HG03378 (cell line): ENCODE data around the gene AMER1.
"Not testable (repeated sequence)": the region's sequence is repeated elsewhere in the genome, so short reads cannot be mapped to it uniquely, and the experiment has no call there.

Source experiments
- ATAC-seq: cut with Tn5 transposase; IDR thresholded peaks from one replicate; pipeline ENCODE4 v1.9.1; 2021; ENCODE audit warnings: mild to moderate bottlenecking, moderate library complexity; ENCODE audit not compliant: unreplicated experiment

Gene AMER1

DNA sequence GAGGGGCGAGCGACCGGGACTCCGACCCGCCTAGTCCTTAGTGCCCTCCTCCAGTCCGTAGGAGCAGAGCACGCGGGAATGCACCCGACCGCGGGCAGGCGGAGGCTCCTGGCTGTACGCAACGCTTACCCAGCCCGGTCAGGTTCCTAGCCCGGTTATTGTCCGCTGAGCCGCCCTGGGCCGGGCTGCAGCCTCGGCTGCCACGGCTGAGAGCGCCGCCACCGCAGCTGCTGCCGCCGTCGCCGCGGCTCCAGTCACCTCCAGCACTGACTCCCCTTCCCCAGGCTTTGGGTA is at the start of gene AMER1:
Gene AMER1, minus strand, starts transcription at position 268 of the 294 bp plus-strand sequence. CDS start 12,422 bp downstream, outside the sequence.
- ATAC-seq, result peak; percentile 34

DNA sequence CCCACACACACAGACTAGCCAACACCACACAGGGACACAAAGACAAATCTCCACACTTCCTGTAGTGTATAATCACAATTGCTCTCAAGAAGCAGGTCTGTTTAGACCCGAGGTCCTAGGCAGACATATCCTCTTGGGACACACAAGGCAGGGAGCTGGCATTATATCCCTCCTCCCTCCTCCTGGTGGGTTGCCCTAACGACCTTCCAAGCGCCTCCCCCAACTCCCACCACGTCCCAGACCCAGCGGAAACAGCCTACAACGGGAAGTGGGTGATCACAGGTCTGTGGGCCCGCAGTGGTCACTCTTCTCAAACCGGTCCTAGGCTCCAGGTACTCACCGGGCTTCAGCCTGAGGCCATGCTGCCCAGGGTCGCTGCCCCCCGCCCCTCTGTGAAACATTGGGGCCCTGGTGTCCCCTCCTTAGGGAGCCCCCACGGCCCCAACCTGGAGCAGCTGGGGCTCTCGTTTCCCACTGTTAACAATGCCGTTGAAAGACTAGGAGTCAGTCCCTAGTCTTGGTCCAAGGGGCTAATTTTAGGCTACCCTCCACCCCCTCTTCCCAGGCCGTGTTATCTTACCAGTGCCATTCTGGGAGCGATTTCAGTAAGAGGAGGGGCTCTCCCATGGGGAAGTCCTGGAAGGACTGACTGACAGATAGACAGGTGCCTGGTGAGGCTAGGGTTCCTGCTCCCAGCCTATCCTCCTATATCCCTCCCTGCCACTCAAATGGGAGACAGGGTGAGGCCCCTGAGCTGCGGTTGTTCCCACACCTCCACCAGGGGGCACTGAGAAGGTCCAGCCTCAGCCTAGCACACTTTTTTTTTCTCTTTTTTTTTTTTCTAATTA is 24.8 kb upstream of the AMER1 start, which contains the start of gene ASB12:
Gene ASB12, minus strand, starts transcription at position 485 of the 848 bp plus-strand sequence. CDS start 4,957 bp downstream, outside the sequence.
- ATAC-seq, result no peak

DNA sequence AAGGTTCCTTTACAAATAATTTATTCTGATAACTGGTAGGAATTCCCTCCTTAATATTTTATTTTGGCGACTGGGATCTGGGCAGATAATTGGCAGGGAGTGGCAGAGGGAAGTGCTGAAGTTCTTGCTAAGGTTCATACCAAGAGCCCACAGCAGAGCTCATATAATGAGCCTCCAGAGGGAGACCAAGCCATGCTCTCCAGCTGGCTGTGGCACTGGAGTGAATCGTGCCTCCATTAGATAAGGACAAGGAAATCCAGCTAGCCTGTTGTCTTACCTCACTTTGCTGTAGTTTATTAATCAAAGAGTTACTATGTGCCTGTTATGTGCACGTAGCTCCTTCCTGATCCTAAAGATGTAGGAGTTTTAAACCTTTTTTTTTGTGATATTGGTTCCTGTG is 23.6 kb upstream of the AMER1 start:
- no peak for ATAC-seq

DNA sequence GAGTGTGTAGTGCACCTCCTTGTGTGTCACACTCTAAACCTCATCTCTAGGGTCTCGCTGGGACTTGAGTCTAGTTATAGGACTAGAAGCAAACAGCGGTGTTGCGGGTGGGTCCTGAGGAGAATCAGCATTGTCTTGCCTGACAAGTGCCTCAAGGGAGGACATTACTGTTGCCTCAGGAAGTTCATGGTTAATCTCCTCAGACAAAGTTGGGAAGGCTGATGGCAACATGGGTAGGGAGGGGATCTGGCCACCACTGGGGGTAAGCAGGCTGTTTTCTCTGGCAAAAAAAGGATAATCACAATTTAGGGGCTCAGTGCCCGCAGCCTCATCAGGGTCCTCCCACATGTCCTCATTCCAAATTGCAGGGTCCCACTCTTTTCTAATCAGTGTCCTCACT is 12.5 kb upstream of the AMER1 start:
- ATAC-seq, result no peak

DNA sequence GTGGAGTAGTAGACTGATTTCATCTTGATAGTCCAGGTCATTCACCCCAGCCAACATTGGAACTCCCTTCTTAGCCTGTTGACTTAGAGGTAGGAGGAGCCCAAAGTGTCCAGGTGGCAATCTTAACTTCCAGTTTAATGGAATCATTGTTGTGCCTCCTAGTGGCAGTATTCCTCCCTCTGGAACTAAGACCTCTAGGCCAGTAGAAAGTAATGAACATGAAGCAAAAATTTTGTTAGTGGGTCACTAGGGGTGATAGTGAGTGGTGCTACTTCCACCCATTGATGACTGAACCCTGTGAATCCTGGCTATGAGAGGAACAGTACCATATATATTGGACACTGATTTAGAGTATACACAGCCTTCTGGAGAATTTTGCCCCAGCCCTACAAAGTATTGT is 8.5 kb upstream of the AMER1 start:
- ATAC-seq, result not testable (repeated sequence)

DNA sequence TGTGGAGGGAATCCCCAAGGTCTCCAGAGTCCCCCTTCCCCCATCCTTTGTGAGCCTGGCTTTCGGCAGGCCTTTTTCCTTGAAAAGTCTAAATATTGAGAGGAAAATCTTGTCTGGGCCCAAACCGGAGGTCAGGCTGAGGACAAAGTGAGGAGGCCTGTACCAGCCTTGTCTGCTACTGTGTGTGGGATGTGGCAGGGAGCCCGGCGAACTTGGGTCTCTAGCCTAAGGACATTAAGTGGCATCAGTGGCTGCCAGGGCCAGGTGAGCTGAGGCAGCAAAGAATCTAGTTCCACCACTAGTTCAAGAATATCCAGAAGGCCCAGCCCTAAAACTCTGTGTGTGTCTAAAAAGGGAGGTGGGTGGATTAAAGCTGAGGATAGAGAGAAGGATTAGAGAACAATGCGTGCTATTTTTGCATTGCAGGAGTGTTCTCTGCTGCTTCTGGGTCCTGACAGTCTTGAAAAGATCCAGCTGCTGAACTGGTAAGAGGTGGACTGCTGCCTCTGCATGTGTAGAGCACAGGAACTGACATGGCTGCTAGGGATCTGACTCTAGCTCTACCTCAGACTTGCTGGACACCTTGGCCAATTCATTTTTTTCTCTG is 1.2 kb upstream of the AMER1 start:
- no peak for ATAC-seq

DNA sequence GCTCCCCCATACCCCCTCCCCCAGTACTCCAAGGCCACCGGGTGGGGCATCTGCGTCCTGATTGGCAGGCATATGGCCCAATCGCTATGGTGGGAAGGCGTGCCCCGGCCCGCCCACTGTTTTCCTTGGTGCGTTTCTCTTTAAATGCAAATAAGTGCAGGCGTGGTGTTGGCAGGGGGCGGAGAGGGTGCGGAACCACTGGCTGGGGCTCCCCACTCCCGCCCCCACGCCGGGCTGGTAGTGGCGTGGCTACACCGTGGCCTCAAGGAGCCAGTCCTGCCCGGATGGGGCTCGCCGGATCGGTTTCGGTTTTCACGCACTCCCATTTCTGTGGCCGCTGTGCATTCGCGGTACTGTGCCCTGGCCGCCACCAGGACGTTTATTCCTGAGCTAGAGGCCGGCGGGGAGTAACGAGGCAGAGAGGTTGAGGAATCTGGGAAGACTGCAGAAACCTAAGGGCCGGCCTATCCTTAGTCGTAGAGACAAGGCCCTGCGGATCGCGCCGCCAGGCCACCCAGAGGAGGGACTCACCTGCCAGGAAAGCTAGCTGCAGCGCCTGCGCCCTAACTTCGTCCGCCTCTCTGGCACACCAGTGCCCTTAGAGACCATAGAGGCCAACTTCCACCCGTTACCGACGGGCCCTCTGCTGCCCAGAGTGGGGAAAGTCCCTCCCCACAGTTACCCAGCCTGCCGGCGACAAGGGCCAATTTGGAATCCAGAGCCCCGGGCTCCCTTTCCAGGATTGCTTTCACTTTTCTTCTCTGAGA is 410 bp upstream of the AMER1 start:
- peak; percentile 91 for ATAC-seq

DNA sequence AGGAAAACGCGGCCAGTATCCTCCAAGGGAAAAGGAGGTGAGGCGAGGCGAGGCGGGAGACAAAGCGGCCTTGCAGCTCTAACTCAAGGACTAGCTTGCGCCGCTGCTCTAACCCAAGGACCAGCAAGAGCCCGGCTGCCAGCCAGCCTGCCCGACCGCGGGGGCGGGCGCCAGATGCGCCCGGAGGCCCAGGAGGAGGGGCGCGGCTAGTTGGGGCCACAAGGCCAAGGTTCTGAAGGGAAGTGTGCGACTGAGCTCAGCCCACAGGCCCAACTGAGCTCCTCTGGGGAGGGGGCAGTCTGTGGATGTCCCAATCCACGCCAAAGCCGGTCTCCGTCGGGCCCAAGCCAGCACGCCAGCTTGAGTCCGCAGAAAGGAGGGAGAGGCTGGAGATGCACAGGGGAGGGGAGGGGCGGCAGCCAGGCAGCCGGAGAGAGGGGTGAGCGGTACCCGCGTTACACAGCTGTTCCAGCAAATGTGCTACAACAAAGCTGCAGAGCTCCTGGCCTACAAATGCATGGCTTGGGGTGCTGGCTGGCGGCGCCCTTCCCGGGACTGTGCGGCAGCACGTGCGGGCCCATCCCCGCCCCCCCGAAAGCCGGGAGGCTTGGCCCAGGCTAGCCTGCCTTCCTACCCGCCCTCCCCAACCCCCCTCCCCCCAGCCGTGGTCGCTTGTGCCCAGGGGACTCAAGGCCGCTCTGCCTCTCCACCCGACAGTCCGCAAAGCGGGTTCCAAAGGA is 637 bp downstream of the AMER1 start:
- peak; percentile 5 for ATAC-seq

DNA sequence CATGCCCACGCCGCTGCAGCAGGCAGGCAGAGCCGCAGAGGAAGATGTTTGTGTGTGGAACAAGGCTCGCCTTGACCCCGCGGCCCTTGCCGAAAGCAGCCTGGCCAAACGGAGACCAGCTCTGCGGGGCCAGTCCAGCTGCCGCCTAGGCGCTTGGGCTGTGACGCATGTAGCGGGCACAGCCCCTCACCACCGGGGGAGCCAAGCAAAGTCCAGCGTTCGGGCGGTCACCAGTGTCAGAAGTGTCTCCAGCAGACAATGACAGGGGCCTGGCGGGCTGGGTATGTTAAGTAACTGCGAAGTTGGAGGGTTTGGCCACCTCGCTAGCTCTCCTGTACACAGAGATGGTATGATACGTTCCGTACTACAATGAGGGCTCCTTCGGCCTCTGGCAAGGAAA is 1.3 kb downstream of the AMER1 start:
- no peak for ATAC-seq

DNA sequence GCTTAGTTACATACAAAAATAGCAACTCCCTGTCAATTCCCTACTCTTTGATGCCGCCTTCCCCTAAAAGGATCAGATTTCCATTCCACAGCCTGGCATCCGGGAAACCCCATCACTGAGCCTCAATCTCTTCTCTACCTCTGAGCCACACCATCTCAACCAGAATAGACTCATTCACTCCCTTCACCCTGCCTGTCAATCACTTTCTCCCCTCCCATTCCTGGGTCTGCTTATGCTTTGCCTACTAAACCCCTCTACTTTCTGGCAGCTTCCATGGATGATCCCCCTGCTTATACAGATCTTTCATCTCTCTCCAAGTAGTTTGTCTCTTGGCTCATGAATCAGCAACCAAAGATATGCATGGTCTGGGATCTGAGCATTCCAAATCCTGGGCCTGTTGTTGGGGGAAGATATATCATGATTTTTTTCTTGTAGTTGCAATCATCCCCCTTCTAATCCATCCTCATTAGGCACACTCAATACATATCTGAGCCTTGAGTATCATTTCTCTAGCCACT is 2.6 kb downstream of the AMER1 start:
- no peak for ATAC-seq

DNA sequence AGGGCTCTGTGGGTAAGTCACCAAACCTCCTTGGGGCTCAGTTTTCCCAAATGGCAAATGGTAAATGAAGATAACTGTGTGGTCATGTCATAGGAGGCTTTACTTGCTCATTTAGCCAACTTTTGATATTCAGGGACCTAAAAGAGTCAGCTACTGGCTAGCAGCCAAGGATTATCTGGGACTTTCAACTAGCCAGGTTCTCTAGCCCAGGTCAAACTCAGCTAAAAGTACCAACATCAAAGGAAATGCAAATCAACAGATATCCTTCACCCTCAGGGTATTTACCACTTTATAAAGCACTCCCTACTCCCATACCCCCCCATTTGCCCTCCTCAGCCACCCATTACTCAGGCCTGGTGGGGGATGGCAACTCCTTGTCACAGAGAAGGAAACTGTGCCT is 7.5 kb downstream of the AMER1 start:
- no peak for ATAC-seq

DNA sequence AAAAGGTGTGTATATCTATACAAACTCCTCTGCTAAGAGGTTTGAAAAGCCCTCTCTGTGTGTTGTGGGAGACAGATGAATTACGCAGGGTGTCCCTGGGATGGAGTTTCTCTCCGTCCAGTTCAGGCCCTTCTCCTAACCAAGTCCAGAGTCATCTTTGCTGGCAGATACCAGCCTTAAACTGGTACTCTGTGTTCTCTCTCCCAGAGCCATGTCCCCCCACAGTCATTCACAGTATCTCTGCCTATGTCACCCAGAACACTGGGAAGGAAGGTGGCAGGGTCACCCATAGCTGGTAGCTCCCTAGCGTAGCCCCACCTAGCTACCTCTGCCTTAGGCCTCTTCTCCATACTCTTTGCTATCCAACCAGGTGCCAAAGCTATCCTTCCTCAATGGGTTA is 8.9 kb downstream of the AMER1 start:
- no peak for ATAC-seq

DNA sequence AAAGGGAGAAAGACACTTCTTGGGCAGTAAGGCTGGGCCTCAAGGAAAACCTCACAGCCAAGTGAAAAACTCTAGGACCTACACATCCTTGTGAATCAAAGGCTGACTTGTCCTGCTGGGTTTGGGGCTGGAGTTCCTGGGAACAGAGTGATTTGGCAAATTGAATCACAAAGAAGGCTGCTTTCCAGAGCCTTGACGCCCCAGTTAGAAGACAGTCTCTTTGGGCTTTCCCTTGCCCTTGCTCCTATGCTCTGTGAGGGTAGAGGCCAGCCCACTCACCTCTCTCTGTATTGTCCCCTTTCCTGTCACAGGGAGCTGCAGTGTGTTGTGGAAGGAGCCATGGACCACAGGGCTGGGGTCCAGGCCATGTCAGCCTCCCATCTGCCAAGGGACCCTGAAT is 9.6 kb downstream of the AMER1 start:
- ATAC-seq, result no peak

DNA sequence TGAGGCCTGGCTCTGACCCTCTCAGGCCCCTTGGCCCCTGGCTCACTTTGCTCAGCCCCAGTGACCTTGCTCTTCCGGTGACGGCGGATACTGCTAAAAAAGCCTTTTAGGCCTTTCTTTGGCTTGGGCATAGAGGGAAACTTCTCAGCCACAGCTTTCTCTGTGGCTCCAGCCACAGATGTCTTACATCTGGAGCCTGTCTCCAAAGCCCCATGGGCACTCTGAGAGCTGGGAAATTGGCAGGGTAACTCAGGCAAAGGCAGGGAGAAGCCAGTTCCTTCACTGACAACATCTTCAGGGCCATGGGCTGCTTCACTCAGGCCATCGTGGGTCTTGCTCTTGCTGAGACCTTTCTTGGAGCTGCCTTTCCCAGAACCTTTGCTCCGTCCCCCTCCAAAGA is 12.8 kb downstream of the AMER1 start:
- no peak for ATAC-seq

DNA sequence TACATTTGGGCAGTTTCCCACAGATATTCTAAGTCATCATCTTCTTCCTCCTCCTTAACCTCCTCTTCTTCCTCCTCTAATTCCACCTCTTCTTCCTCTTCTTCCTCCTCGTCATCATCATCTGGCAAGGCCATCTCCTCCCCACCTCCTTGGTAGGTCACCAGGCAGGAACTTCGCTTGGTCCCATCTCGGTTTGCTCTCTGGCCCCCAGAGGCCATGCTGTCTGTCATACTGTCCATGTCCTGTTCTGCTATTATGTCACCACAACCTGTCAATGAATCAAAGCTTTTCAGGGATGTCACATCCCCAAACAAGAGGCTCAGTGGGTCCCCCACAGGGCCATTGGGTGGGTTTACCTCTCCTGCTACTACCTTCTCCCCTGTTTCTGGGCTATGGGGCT is 13.5 kb downstream of the AMER1 start:
- ATAC-seq, result no peak

DNA sequence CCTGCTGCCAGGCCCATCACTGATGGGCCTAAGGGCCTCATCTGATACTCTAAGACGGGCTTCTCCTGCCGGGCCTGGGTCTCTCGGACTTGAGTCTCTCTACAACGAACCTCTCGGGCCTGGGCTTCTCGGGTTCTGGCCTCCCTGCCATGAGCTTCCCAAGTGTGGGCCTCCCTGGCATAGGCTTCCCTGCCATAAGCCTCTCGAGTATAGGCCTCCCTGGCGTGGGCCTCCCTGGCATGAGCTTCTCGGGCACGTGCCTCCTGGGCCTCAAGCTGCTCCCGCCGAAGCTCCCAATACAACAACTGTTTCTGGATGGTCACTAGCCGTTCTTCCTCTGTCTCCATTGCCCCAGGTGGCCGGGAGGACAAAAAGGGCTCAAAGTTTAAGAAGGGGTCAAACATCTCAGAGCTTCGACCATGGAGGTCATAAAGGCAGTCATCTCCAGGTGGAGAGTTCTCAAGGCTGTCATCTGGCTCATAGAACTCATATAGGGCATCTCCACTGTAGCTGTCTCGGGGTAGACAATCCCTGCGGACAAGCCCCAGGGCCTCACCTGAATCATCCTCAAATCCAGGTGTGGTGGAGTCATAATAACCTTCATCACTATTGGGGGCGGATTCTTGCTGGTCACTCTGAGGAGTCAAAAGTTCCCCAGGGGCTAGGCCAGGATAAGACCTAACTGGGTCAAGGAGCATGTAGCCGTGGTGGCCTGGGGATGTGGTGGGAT is 14.1 kb downstream of the AMER1 start:
- no peak for ATAC-seq

DNA sequence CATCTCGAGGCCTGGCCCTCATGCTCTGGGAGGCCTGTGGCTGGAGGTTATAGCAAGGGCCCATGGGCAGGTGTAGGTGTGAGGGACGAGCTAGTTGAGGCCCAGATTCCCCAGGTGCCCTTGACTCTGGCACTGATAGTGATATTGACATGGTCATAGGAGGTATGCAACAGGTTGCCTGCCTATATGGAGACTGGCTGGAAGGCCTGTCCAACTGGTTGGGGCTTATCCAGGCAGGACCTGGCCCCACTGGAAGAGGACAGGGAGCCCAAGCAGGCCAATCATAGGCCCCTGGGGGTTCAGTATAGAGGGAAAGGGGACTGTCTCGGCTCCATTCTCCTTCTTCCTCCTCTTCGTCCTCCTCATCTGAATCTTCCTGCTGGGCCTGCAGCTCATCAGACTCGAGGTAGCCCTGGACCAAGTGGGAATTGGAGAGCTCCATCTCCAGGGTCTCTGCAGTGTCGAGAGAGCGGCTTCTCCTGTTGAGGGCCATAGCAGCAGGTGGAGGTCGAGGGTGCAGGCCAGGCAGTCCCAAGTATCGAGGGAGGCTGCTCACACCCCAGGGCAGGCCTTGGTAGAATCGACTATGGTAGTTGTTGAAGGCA is 15.3 kb downstream of the AMER1 start:
- ATAC-seq, result no peak

DNA sequence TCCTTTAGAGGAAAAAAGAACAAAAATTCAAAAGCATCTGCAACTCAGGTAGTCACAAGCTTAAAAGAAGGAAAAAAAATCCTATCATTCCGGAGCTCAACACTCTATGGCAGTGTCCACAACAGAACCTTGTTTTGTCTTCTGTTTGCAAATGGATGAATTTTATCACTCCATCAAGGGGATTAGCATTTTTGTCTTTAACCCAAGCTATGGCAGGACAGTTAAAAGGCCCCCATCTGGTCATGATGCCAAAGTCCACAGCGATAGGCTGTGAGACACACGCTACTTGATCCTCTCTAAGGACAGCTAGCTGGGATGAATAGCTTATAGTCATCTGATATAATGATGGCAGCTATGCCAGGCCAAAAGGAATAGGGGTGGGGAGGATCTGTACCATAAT is 16.6 kb downstream of the AMER1 start:
- ATAC-seq, result no peak

DNA sequence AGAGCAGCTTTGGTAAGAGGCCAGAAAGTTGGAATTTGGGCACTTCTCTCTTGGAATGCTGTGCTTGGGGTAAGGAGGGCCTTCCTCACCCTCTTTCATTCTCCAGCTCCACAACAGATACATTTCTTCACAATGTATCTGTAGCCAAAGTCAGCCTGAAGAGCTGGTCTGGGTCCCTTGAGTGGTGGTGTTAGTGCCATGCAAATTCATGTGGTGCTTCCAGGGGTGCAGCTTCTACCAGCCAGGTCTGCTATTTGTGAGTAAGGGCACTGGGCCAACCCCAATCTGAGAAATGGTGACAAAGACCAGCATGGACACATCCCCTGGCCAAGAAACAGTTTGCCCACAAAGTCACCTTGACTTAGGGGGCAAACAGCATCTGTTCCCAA is 17.8 kb downstream of the AMER1 start:
- no peak for ATAC-seq
